ENCODE measurements around the gene PNO1. TPM values are rescaled to one million over a fixed set of nuclear protein-coding genes. Genes with fewer than 3 reads are reported as not detected.

PNO1 gene
- total and polyA plus RNA-seq, 2 donors (not counting 3 experiments of a cell fraction or from before 2014, with no cell fraction given): 9.4 to 25.6 TPM

DNA sequence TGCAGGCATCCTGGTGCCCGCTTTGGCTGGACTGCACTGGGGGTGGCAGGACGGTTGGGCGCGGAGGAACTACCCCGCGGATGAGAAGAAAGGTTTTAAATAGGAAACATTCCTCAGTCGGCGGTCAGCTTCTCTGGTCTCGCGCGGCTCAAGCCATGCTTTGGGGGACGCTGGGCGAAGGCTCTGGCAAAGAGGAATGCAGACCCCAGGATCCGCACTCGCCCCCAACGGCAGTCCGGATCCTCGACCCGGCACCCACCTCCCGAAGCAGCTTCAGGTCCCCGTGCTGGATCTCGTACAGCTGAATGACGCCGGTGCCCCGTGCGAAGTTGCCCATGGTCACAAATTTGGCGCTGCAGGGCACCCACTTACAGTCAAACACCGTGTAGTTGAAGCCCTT lies 686 bp upstream of the PNO1 start:
- Histone ChIP-seq H3K9ac (replicated peaks; ENCODE audit: extremely low read depth, insufficient read depth, low read length) (peak overlapping the region; percentile 88), H2AFZ (ENCODE audit: low read depth, low read length) (peak overlapping the region; percentile 73), H3K9me1 (replicated peaks; ENCODE audit: control insufficient read depth, extremely low read depth, insufficient read depth, low read length) (no peaks in the 10 kb centered on the region), H3K27ac (ENCODE audit: insufficient read depth, low read depth, low read length) (peak overlapping the region; percentile 83), H3K27me3 (ENCODE audit: control insufficient read depth in 2 of 2, insufficient read depth in 2 of 2, low read length in 2 of 2) (no peaks in the 10 kb centered on the region), H3K36me3 (ENCODE audit: control insufficient read depth in 2 of 2, extremely low read depth in 1 of 2, insufficient read depth in 2 of 2, low read length in 2 of 2) (peaks cover under 1 to 13% of the 10 kb centered on the region in 2 experiments), H3K4me1 (ENCODE audit: control insufficient read depth, extremely low read depth, insufficient read depth, low read length) (peaks cover 21% of the 10 kb centered on the region), H4K20me1 (replicated peaks; ENCODE audit: control insufficient read depth, extremely low read depth, insufficient read depth, low read length) (no peaks in the 10 kb centered on the region), H3K4me2 (ENCODE audit: insufficient read depth, low read length) (peak overlapping the region; percentile 92), H3K9me3 (replicated peaks; ENCODE audit: control insufficient read depth, insufficient read depth, low read length) (no peaks in the 10 kb centered on the region), H3K79me2 (ENCODE audit: control insufficient read depth, insufficient read depth, low read length) (peaks cover 49% of the 10 kb centered on the region), H3K4me3 (replicated peaks in 1 of 3; ENCODE audit: insufficient read depth in 1 of 3, low read depth in 1 of 3, low read length in 3 of 3) (peak overlapping the region; percentile 54 to 99 (median 66))
- dilution Hi-C loops (cut with MboI; ENCODE audit: extremely low pct_ligation_motif_present, low sequenced_read_pairs) (no loop called here), intact Hi-C loops (cut with micrococcal nuclease) (loop anchor here (1.0 kb wide), 4 partner anchors 35 to 310 kb away; partner anchors contain the start of genes APLF, FBXO48 and PPP3R1)
- TSS peak; percentile 80 for BruUV-seq (replicated peaks)
- TF ChIP-seq MYC (IDR thresholded peaks at IDR 0.05; ENCODE audit: low read depth, low read length) (no peak), POLR2A (IDR thresholded peaks at IDR 0.05; ENCODE audit: low read depth, low read length) (no peak)
- TF ChIP-seq, protein P1, sequence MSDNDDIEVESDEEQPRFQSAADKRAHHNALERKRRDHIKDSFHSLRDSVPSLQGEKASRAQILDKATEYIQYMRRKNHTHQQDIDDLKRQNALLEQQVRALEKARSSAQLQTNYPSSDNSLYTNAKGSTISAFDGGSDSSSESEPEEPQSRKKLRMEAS (IDR thresholded peaks at IDR 0.05; ENCODE audit: insufficient read depth, insufficient read length): no peak
- FAIRE-seq (no peak), DNase-seq (ENCODE audit: low read depth, low spot score) (no peak)
- POLR2A ChIA-PET: interaction anchor here (1.3 kb wide), 1 partner anchor 13 kb away, joined by 3 read pairs; no protein-coding TSS in a partner anchor
- CTCF ChIA-PET: interaction anchor here (0.7 to 2.7 kb wide), 10 partner anchors 24 to 285 kb away, joined by 3 to 13 read pairs (median 6); partner anchors contain the start of gene PPP3R1

DNA sequence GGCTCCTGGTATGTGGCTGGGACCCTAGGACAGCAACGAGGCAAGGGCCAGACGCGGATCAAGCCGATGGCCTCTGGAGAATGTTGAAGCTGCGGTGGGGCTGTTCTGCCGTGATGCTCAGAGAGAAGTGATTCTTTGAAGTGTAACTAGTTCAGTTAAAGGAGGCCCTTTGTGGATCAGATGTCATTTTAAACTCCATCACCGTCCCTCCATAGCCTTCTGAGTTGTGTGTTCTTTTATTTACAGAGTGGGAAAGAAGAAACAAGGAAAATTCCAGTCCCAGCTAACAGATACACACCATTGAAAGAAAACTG lies 403 bp downstream of the PNO1 start:
- Histone ChIP-seq H3K9me1 (replicated peaks; ENCODE audit: control insufficient read depth, extremely low read depth, insufficient read depth, low read length) (no peaks in the 10 kb centered on the region), H3K4me1 (ENCODE audit: control insufficient read depth, extremely low read depth, insufficient read depth, low read length) (peaks cover 21% of the 10 kb centered on the region), H3K27ac (ENCODE audit: insufficient read depth, low read depth, low read length) (peak overlapping the region; percentile 83), H2AFZ (ENCODE audit: low read depth, low read length) (peak overlapping the region; percentile 74), H3K27me3 (ENCODE audit: control insufficient read depth in 2 of 2, insufficient read depth in 2 of 2, low read length in 2 of 2) (no peaks in the 10 kb centered on the region), H3K9me3 (replicated peaks; ENCODE audit: control insufficient read depth, insufficient read depth, low read length) (no peaks in the 10 kb centered on the region), H3K36me3 (ENCODE audit: control insufficient read depth in 2 of 2, extremely low read depth in 1 of 2, insufficient read depth in 2 of 2, low read length in 2 of 2) (peaks cover 2 to 19% of the 10 kb centered on the region in 2 experiments), H3K9ac (replicated peaks; ENCODE audit: extremely low read depth, insufficient read depth, low read length) (peak overlapping the region; percentile 88), H4K20me1 (replicated peaks; ENCODE audit: control insufficient read depth, extremely low read depth, insufficient read depth, low read length) (no peaks in the 10 kb centered on the region), H3K4me3 (replicated peaks in 1 of 3; ENCODE audit: insufficient read depth in 1 of 3, low read depth in 1 of 3, low read length in 3 of 3) (peak overlapping the region; percentile 66 to 99 (median 89)), H3K79me2 (ENCODE audit: control insufficient read depth, insufficient read depth, low read length) (peaks cover 49% of the 10 kb centered on the region), H3K4me2 (ENCODE audit: insufficient read depth, low read length) (peak overlapping the region; percentile 99)
- POLR2A ChIA-PET: no interaction called here
- dilution Hi-C loops (cut with MboI; ENCODE audit: extremely low pct_ligation_motif_present, low sequenced_read_pairs) (no loop called here), intact Hi-C loops (cut with micrococcal nuclease) (no loop called here)
- no peak for DNase-seq (ENCODE audit: low read depth, low spot score)
- CTCF ChIA-PET: interaction anchor here (0.6 to 2.7 kb wide), 9 partner anchors 23 to 148 kb away, joined by 3 to 13 read pairs (median 7); partner anchors contain the start of gene PPP3R1
- BruUV-seq (replicated peaks): TSS peak; percentile 57
- no peak for FAIRE-seq
- no peak for TF ChIP-seq EZH2 (IDR thresholded peaks at IDR 0.05; ENCODE audit: borderline replicate concordance, low read depth, low read length, severe bottlenecking)
- no peak for TF ChIP-seq POLR2A (IDR thresholded peaks at IDR 0.05; ENCODE audit: low read depth, low read length)
- TF ChIP-seq FOS (IDR thresholded peaks at IDR 0.05; ENCODE audit: borderline replicate concordance, insufficient read depth, low read length): no peak
- TF ChIP-seq, protein P1 (IDR thresholded peaks at IDR 0.05; ENCODE audit: insufficient read depth, insufficient read length): no peak
- TF ChIP-seq GATA2 (IDR thresholded peaks at IDR 0.05; ENCODE audit: insufficient read depth, insufficient read length, low read depth, low read length): no peak
- TF ChIP-seq JUN (IDR thresholded peaks at IDR 0.05; ENCODE audit: borderline replicate concordance, insufficient read depth, insufficient read length, low read depth): no peak
- no peak for TF ChIP-seq POLR2AphosphoS5 (IDR thresholded peaks at IDR 0.05; ENCODE audit: insufficient read depth, low read depth, low read length)
- TF ChIP-seq, protein P2, sequence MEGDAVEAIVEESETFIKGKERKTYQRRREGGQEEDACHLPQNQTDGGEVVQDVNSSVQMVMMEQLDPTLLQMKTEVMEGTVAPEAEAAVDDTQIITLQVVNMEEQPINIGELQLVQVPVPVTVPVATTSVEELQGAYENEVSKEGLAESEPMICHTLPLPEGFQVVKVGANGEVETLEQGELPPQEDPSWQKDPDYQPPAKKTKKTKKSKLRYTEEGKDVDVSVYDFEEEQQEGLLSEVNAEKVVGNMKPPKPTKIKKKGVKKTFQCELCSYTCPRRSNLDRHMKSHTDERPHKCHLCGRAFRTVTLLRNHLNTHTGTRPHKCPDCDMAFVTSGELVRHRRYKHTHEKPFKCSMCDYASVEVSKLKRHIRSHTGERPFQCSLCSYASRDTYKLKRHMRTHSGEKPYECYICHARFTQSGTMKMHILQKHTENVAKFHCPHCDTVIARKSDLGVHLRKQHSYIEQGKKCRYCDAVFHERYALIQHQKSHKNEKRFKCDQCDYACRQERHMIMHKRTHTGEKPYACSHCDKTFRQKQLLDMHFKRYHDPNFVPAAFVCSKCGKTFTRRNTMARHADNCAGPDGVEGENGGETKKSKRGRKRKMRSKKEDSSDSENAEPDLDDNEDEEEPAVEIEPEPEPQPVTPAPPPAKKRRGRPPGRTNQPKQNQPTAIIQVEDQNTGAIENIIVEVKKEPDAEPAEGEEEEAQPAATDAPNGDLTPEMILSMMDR (IDR thresholded peaks at IDR 0.05; ENCODE audit: extremely low read depth in 1 of 2, insufficient read depth in 1 of 2, low read depth in 1 of 2, low read length in 2 of 2): no peak
- TF ChIP-seq MYC (IDR thresholded peaks at IDR 0.05; ENCODE audit: low read depth, low read length): no peak
